Testis (tissue), 3 donors: ENCODE measurements around the gene ANAPC15. TPM values are rescaled to one million over a fixed set of nuclear protein-coding genes. Genes with fewer than 3 reads are reported as not detected.
A peak's percentile ranks its signal among the peaks of the same experiment; 100 is the strongest.

Experiments used
- DNase-seq: peaks from one replicate; pipeline ENCODE4 v3.0.0-alpha.2; 2019
- H3K27ac ChIP-seq, 2 donors: fragments of 200-600 bp; sonication (generic); one replicate each; pipeline ENCODE4 v1.5.1; 2019
- H3K27me3 ChIP-seq: fragments of 200-600 bp; sonication (generic); one replicate; pipeline ENCODE4 v1.5.1; 2019
- H3K36me3 ChIP-seq: fragments of 200-600 bp; sonication (generic); one replicate; pipeline ENCODE4 v1.5.1; 2017; ENCODE audit warnings: low read depth; ENCODE audit errors: missing control alignments
- H3K4me1 ChIP-seq: fragments of 200-600 bp; sonication (generic); one replicate; pipeline ENCODE4 v1.5.1; 2019
- H3K4me3 ChIP-seq, 2 donors: fragments of 200-600 bp; sonication (generic); one replicate each; pipeline ENCODE4 v1.5.1; 2017 to 2019
- H3K9me3 ChIP-seq: fragments of 200-600 bp; sonication (generic); one replicate; pipeline ENCODE4 v1.5.1; 2017
- POLR2A ChIP-seq: fragments of 450-650 bp; IDR thresholded peaks from one replicate; pipeline ENCODE4 v1.6.1; 2017; ENCODE audit warnings: antibody characterized with exemption, mild to moderate bottlenecking, moderate library complexity
- WGBS, 2 donors: methylation state at CpG; one replicate each; pipeline ENCODE4 v1.1.5; 2018; 5-methylcytosine and 5-hydroxymethylcytosine counted together
- intact Hi-C: fragments of 100-400 bp; cut with DNase I; formaldehyde crosslinking; loops from one replicate; pipeline ENCODE4 v1.15.1; 2023; ENCODE audit warnings: low total_unique reads
- polyA plus RNA-seq: library from polyadenylated mRNA; stranded (reverse); fragments of 350-450 nt; fragmentation: Illumina TruSeq; extraction: RNeasy Lipid Tissue Mini Kit (QIAGEN cat#74804); gene quantifications from one replicate; pipeline ENCODE4 v1.2.3, GENCODE V29; 2014; ENCODE audit warnings: low read depth, low replicate concordance; ENCODE audit not compliant: insufficient read depth
- total RNA-seq, 2 donors: library from RNA; depleted of rRNA; stranded (reverse); fragments of >200 nt; gene quantifications; one replicate each; pipeline ENCODE4 v1.2.3, GENCODE V29; 2016
- TF ChIP-seq, protein P1 (sequence below), 3 experiments: fragments of 450-650 bp in 2 of 3; fragments of 200-600 bp in 1 of 3; sonication (generic) in 1 of 3; IDR thresholded peaks; one replicate each; pipeline ENCODE4 v1.5.1; 2016 to 2019; ENCODE audit warnings: antibody characterized with exemption in 3 of 3, mild to moderate bottlenecking in 2 of 3, moderate library complexity in 1 of 3

The ANAPC15 gene
- total and polyA plus RNA-seq, 3 donors from 2014 or later, result 61.9 to 103 (median 66.1) TPM

DNA sequence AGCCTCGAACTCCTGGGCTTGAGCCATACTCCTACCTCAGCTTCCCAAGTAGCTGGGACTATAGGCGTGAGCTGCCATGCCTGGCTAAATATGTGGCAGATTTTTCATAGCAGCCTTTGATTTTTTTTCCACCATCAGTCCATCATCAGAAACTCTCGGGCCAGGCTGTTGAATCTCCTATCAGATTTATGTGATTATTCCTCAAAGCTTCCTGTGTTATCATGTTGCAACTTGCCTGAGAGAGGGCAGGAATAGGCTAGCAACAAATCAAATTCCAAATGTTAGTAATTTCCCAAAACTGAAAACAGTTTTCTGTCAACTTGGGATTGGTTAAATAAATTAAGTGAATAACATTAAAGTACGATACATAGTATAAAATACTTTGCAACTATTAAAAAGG, 28.4 kb downstream of the ANAPC15 start:
- H3K9me3 ChIP-seq, result no peaks in the 10 kb centered on the region
- no peak for DNase-seq
- H3K4me3 ChIP-seq, result no peak overlapping the region
- H3K4me1 ChIP-seq, result peaks cover 14% of the 10 kb centered on the region
- WGBS, 2 donors, result 85 to 91% methylated on average over 4 of the region's 4 CpGs
- H3K27ac ChIP-seq, result no peak overlapping the region
- H3K36me3 ChIP-seq, result no peaks in the 10 kb centered on the region
- intact Hi-C loops, result no loop called here
- H3K27me3 ChIP-seq, result no peaks in the 10 kb centered on the region
- no peak for TF ChIP-seq POLR2A
- TF ChIP-seq, protein P1, sequence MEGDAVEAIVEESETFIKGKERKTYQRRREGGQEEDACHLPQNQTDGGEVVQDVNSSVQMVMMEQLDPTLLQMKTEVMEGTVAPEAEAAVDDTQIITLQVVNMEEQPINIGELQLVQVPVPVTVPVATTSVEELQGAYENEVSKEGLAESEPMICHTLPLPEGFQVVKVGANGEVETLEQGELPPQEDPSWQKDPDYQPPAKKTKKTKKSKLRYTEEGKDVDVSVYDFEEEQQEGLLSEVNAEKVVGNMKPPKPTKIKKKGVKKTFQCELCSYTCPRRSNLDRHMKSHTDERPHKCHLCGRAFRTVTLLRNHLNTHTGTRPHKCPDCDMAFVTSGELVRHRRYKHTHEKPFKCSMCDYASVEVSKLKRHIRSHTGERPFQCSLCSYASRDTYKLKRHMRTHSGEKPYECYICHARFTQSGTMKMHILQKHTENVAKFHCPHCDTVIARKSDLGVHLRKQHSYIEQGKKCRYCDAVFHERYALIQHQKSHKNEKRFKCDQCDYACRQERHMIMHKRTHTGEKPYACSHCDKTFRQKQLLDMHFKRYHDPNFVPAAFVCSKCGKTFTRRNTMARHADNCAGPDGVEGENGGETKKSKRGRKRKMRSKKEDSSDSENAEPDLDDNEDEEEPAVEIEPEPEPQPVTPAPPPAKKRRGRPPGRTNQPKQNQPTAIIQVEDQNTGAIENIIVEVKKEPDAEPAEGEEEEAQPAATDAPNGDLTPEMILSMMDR (IDR thresholded peaks at IDR 0.05), result no peak

DNA sequence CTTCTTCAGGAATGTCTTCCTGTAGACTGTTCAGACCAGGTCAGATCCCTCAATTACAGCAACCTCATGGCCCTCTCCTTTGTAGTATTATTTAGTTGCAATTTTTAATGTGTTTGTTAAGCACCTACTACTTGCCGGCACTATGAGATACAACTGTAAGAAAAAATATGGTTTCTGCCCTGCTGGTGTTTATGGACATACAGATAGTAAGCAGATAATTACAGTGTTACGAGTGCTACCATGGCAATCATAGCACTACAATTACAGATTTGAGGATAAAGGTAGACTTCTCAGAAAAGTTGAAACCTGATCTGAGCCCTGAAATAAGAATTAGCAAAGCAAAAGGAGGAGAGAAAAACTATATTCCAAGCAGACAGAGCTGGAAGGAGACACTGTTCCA, 29.1 kb downstream of the ANAPC15 start:
- no peak overlapping the region for H3K4me3 ChIP-seq
- no peak overlapping the region for H3K27ac ChIP-seq
- intact Hi-C loops, result no loop called here
- no peaks in the 10 kb centered on the region for H3K27me3 ChIP-seq
- WGBS, 2 donors, result 67 to 83% methylated on average over 2 of the region's 2 CpGs
- no peak for DNase-seq
- H3K4me1 ChIP-seq, result peaks cover 15% of the 10 kb centered on the region
- H3K36me3 ChIP-seq, result no peaks in the 10 kb centered on the region
- no peaks in the 10 kb centered on the region for H3K9me3 ChIP-seq
- TF ChIP-seq POLR2A, result no peak
- TF ChIP-seq, protein P1 (IDR thresholded peaks at IDR 0.05), result no peak

DNA sequence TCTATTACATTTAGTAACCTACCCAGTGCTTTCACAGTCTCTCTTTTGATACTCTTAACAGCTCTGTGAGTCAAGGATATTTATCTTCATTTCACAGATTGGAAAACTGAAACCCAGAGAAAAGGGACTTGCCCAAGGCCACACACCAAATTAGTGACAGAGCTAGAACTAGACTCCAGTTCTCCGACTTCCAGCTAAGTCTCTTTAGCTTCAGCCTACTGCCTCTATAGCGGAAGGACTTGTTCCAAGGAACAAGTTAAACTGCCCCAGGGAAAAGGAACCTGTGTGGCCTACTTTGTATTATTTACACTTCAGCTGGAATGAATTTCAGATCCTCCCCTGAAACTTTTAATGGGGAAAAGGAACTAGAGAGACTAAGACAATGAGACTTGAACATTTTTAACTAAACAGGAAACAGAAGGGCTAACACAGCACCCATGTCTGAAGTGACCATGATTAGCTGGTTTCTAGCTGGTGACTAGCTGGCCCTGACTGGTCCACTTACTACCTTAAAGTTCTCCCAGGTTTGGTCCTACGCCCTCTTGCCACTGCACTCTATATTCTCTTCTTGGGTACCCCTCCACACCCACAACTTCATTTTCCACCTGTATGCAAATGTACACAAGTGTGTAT, 30.6 kb downstream of the ANAPC15 start:
- no peak for DNase-seq
- intact Hi-C loops, result no loop called here
- TF ChIP-seq, protein P1 (IDR thresholded peaks at IDR 0.05), result no peak
- no peak for TF ChIP-seq POLR2A
- Histone ChIP-seq H3K27me3 (no peaks in the 10 kb centered on the region), H3K27ac (peak overlapping the region in 1 of 2 donors; percentile 21), H3K9me3 (no peaks in the 10 kb centered on the region), H3K4me1 (peaks cover 15% of the 10 kb centered on the region), H3K4me3 (peak overlapping the region in 1 of 2 donors; percentile 74), H3K36me3 (no peaks in the 10 kb centered on the region)
- 69 to 85% methylated on average over 3 of the region's 3 CpGs for whole genome bisulfite sequencing, 2 donors

DNA sequence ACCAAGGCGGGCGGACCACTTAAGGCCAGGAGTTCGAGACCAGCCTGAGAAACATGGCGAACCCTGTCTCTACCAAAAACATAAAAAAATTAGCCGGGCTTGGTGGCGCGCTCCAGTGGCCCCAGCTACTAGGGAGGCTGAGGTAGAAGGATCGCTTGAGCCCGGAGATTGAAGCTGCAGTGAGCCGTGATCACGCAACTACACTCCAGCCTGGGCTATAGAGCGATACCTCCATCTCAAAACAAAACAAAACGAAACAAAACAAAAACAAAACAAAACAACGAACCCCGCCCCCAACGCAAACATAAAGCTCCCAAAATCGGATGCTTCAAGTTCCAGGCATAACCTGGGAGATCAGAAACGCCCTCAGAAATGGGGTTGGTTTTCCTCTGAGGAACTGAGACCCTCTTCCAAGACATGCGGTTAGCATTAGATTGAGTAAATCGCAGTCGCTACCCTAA, 31.3 kb downstream of the ANAPC15 start:
- 55 to 61% methylated on average over 21 of the region's 21 CpGs for WGBS, 2 donors
- intact Hi-C loops, result no loop called here
- Histone ChIP-seq H3K9me3 (no peaks in the 10 kb centered on the region), H3K4me1 (peaks cover 15% of the 10 kb centered on the region), H3K4me3 (peak overlapping the region; percentile 74 to 80), H3K27me3 (no peaks in the 10 kb centered on the region), H3K36me3 (no peaks in the 10 kb centered on the region), H3K27ac (peak overlapping the region; percentile 40 to 92)
- no peak for TF ChIP-seq POLR2A
- TF ChIP-seq, protein P1 (IDR thresholded peaks at IDR 0.05), result no peak
- no peak for DNase-seq
